Measurements from ENCODE around the gene CUL9.

The CUL9 gene

DNA sequence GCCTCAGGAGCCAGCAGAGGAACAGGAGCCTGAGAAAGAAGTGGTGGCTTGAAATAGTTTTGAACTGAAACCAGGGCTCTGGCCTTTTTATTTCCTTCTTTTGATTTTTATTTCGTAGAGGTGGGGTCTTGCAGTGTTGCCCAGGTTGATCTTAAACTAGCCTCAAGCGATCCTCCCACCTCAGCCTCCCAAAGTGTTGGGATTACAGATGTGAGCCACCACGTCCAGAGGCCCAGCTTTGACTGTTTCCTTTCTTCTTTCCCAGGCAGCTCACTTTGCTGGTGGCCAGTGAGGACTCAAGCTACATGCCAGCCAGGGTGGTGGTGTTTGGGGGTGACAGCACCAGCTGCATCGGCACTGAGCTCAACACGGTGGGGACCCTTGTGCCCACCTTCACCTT, 20.5 kb downstream of the CUL9 start:
- no peak for DNase-seq

DNA sequence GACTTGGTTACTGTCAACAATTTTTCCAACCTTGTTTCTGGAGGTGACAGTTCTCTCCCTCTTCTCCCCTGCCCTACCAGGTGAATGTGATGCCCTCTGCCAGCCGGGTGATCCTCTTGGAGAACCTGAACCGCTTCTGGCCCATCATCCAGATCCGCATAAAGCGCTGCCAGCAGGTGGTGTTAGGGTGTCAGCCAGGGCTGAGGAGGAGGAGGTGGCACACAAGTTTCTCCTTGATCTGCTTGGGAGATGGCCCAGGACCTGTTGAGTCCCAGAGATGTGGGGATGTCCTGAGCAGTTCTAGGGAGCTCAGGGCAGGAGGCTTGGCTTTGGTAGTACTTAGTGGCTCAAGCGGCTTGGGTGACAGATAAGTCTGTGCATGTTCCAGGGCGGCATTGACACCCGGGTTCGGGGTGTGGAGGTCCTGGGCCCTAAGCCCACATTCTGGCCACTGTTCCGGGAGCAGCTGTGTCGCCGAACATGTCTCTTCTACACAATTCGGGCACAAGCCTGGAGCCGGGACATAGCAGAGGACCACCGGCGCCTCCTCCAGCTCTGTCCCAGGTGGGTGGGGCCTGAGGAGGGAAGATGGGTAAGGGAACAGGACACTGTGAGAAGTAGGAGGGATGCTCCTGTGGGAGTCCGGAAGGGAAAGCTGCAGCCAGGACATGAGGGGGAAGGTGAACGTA, 21.2 kb downstream of the CUL9 start:
- no peak for DNase-seq

DNA sequence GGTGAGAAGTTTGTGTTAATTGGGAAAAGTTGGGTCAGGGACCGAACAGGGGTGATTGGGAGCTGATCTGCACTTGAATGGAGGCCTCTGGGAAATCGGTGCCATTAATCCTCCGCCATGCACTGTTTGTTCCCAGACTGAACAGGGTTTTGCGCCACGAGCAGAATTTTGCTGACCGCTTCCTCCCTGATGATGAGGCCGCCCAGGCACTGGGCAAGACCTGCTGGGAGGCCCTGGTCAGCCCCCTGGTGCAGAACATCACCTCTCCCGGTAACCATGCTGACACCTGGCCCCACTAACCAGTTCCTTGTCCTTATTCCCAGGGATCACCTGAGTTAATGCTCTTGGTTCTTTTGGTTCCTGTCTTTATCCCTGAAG, 21.7 kb downstream of the CUL9 start:
- no peak for DNase-seq

DNA sequence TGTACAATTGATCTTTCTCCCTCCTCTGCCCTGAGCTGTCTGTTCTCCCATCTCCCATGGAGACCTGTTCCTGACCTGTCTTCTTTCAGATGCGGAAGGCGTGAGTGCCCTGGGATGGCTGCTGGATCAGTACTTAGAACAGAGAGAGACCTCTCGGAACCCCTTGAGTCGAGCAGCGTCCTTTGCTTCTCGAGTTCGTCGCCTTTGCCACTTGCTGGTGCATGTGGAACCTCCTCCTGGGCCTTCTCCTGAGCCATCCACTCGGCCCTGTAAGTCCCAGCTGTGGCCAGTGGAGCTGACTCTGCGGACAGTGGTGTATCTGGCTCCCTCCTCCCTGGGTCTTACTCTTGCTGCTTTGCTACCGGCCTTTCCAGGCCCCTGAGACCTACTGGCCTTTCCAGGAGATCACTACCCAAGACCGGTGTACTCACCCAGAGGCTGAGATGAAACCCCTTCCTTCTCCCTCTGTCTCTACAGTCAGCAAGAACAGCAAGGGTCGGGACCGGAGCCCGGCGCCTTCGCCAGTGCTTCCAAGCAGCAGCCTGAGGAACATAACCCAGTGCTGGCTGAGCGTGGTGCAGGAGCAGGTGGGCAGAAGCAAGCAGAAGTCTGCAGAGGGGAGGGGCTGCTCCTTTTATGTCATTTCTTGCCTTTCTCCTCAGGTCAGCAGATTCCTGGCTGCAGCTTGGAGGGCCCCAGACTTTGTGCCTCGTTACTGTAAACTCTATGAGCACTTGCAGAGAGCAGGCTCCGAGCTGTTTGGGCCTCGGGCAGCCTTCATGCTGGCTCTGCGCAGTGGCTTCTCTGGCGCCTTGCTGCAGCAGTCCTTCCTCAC, 22.5 kb downstream of the CUL9 start:
- no peak for DNase-seq

DNA sequence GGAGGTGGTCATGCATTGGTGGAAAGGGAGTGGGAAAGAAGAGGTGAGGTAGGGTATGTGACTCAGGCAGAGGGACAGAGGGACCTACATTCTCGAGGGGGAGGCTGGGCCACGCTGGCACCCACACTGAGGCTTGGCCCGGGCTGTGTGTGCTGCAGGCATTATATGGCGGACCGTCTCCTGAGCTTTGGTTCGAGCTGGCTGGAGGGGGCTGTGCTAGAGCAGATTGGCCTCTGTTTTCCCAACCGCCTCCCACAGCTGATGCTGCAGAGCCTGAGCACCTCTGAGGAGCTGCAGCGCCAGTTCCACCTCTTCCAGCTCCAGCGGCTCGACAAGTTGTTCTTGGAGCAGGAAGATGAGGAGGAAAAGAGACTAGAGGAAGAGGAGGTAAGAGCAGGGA, 23.9 kb downstream of the CUL9 start:
- DNase-seq, result no peak

DNA sequence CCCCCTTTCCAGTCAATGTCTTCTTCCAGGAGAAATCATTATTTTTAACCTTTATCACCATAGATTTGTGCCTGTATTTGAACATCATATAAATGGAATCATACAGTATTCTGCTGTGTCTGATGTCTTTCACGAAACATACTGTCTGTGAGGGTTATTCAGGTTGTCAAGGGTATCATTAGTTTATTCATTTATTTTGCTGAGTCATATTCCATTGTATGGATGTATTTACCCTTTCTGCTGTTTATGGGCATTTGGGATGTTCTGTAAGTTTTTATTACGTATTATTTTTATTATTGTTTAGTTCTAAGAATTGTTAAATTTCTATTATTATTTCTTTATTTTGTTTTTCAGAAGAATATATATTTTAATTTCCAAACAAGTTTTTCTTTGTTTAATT, 25.3 kb downstream of the CUL9 start:
- no peak for DNase-seq

DNA sequence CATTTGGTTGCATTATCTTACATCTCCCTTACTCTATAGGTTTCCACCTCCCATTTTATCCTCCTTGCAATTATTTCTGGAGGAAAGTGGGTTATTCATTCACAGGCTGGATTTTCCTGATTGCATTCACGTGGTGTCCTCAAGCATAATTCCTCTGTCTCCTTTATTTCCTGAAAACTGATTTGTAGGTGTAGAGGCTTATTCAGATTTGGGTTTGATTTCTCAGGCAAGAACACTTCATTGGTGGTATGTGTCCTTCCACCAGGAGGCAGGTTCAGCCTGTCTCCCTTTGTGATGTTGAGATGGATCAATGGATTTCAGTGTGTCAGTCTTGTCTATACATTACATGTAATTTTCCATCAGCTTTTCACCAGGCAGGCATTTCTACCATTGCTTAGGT, 30.0 kb downstream of the CUL9 start:
- DNase-seq, result no peak

DNA sequence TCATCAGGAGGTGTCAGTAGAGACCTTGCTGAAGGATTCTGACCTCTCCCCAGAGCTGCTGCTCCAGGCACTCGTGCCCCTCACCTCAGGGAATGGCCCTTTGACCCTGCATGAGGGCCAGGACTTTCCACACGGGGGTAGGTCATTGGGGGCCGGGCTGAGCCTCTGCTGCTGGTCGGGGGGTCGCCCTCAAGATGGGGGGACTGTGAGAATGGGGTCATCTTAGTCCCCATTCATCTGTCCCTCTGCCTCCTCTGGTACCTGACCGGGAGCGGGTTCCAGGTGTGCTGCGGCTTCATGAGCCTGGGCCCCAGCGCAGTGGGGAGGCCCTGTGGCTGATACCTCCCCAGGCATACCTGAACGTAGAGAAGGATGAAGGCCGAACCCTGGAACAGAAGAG, 31.4 kb downstream of the CUL9 start:
- DNase-seq, result no peak

DNA sequence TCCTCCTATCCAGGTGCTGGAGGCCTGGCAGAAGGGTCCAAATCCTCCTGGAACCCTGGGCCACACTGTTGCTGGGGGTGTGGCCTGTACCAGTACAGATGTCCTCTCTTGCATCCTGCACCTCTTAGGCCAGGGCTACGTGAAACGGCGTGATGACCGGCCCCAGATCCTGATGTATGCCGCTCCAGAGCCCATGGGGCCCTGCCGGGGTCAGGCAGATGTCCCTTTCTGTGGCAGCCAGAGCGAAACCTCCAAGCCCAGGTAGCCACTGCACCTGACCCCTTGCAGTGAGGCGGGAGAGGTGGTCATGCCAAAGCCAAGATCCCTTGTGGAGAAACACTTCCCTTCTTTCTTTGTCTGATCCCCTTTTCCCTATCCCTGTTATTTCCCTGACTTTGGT, 33.1 kb downstream of the CUL9 start:
- DNase-seq, result no peak

DNA sequence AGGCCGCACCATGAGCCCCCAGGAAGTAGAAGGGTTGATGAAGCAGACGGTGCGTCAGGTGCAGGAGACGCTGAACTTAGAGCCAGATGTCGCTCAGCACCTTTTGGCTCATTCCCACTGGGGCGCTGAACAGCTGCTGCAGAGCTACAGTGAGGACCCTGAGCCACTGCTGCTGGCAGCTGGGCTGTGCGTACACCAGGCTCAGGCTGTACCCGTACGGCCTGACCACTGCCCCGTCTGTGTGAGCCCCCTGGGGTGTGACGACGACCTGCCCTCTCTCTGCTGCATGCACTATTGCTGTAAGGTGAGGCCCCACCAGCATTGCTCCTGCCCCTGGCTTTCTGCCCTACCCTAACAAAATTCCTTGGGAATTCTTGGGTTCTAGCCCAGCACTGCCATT, 34.2 kb downstream of the CUL9 start:
- DNase-seq, result no peak

DNA sequence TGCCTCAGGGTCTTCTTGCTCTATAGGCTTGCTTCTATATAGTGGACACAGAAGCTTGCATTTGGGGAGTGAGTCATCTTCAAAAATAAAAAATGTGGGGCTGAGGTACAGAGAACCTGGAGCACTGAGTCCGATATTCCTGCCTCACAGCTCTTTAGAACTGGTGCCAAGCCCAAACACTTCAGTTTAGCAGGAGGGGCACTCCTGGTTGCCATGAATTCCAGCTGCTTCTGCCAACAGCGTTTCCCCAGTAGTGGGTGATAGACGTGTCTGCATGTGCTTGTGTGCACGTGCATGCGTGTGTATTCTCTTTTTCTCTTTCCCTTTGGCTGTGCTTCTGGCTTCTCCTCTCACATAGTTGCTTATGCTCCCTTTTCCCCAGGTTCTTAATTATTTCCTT, 35.4 kb downstream of the CUL9 start:
- DNase-seq, result no peak

DNA sequence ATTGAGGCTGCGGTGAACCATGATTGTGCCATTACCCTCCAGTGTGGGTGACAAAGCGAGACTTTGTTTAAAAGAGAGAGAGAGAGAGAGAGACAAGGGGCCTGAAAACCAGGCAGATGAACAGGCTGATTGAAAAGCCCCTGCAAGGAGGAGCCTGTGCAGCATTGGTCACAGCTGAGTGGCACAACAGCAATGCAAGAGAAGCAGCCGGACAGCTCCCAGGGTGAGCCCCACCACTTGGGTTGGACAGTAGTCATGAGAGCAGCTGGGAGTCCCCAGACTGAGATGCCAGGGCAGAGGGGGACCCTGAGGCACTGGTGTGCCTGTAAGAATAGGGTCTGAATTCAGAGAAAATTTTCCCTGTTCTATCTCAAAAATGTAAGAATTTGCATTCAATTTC, 37.1 kb downstream of the CUL9 start:
- no peak for DNase-seq

DNA sequence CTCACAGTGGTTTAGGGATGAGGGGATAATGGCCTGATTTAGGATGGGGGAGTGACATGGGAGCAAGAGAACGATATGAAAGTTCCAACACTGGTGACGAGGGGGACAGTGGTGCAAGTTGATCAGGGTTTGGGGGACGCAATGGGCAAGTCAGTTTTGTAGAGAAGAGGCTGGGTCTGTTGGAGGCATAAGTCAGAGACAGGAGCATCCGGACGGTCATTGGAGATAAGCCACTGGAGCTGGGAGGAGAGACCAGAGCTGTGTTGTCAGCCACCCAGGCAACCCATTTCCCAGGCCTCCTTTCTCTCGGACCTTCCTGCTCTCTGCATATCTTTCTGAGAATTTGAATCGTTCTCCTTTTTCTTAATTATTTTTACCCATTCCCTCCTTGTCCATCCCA, 37.8 kb downstream of the CUL9 start:
- no peak for DNase-seq

DNA sequence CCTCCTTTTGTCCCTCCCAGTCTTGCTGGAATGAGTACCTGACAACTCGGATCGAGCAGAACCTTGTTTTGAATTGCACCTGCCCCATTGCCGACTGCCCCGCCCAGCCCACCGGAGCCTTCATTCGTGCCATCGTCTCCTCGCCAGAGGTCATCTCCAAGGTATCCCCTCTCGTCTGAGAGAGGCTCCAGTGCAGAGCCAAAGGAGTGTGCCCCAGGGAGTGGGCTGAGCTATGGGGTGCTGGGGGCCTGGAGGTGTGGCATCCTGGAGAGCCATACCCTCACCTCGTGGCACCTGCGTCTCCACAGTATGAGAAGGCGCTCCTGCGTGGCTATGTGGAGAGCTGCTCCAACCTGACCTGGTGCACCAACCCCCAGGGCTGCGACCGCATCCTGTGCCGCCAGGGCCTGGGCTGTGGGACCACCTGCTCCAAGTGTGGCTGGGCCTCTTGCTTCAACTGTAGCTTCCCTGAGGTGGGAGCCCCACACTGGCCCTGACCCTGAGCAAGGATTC, 38.5 kb downstream of the CUL9 start:
- DNase-seq, result no peak

DNA sequence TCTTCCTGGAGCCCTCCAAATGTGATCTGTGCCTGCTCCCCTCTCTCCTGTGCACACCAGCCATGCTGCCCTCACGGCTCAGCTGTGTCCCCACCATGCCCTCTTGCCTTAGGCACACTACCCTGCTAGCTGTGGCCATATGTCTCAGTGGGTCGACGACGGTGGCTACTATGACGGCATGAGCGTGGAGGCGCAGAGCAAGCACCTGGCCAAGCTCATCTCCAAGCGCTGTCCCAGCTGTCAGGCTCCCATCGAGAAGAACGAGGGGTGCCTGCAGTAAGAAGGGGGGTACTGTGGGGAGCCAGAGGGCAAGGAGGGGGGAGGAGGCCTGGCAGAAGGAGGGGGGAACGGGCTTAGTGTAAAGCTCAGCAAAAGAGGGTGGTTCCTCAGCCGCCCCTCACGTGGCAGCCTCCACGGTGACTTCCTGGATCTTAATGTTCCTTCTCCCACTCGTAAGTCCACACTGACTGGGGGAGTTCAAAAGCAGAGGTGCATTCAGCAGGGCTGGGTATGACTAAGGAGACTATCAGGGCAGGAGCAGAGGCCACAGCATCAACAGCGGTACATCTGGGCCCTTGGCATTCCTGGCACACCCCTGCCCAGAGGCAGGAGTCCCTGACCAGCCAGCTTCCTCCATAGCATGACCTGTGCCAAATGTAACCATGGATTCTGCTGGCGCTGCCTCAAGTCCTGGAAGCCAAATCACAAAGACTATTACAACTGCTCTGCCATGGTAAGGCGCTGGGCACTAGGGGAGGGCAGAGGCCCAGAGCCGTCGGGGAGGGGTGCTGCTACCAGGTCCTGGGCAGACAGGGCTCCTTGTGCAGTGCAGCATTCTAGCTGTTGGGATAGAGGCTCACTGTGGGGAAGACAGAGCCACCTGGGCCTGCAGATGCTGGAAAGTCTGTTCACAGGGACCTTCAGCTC, 39.3 kb downstream of the CUL9 start:
- DNase-seq, result peak; percentile 19

DNA sequence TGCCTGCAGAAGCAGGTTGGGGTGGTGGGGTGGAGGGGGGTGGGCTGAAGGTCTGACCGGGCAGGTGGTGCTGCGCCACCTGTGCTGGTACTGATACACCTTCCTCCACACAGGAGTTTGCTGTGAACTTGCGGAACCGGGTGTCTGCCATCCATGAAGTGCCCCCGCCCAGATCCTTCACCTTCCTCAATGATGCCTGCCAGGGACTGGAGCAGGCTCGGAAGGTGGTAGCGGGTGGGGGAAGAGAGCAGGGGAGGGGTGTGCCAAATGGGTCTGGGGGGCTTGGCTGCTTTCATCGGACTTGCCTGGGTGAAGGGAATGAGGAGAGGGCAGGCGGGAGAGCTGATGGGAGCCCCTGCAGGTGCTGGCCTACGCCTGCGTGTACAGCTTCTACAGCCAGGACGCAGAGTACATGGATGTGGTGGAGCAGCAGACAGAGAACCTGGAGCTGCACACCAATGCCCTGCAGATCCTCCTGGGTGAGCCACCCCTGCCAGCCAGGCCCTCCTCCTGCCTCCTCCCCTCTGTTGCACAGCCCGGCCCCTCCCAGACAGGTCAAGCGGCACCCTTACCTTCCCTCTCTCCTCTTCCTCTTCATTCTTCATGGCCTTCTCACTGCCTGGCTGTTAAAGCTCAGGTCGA, 40.5 kb downstream of the CUL9 start:
- no peak for DNase-seq

DNA sequence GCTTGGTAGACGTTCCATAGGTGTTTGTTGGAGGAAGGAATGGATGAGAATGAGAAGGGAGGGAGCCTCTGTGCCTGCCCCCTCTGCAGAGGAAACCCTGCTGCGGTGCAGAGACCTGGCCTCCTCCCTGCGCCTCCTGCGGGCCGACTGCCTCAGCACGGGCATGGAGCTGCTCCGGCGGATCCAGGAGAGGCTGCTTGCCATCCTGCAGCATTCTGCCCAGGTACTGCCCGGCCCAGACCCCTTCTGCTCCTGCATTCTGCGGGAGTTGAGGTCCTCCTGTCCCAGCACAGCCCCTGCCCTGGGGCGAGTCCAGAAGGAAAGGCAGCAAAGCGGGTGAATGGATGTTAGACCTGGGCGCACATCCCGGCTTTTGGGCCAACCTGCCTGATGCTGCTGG, 41.2 kb downstream of the CUL9 start:
- no peak for DNase-seq

DNA sequence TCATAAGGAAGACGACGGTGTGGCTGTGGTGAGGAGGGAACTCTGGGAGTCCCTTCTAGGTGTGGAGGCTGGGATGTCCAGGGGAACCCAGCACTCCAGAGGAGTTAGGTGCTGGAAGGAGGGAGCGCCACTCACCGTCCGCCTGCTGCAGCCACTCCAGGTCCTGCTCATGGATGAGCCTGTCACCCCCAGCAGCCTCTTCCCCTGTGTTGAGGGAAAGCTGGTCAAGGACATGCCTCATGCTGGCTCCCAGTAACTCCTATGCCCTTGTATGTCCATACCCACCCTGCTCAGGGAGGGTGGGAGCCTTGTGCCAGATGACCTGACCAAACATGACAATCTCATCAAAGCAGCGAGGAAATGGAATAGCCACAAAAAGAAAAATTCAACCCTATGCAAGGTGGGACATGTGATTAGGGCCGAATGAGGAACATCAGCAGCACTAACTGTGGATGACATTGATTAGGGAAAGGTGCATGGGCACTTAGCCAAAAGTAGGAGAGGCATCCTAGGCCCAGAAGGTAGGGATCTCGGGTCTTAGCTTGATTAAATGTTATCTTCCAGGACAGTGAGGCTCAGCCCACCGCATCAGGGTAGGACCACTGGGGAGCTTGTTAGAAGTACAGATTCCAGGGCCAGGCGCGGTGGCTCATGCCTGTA, 44.3 kb downstream of the CUL9 start:
- DNase-seq, result no peak

DNA sequence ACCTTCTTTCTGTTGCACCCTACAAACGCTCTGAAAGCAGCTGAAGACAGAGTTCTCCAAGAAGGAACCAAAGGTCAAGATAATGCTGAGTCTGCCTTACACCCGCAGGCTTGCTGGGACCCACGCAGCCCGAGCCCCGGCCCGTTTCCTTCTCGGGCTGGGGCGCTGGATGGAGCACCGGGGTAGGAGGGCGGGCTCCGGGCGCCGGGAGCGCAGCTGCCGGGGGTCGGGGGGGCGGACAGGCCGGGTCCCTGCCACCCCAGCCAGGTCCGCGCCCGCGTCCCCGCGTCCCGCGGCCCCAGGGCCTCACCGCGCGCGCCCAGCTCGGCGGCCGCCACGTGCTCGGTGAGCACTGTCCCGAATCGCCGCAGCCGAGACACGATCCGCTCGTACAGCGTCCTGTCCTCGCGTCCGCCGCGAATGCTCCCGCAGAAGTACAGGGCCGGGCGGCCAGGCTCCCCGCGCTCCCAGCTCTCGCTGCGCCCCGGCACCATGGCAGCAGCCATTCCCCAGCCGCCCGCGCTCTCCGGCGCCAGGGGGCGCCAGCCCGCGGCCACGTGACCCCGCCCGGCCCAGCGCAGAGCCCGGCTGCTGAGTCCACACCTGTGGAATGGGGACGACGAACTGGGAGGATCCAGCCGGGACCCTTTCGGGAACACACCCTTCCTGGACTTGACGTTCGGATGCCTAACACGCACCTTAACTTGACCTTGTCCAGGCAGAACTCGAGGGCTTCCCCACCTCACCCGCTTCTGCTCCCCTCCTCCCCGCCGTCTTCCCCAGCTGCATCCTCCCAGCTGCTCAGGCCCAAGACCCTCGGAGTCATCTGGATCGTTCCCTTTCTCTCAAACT, 47.2 kb downstream of the CUL9 start, which contains the start of gene DNPH1:
DNPH1 (minus strand) TSS at position 531 of the 852 bp plus-strand sequence; CDS start at position 506, 25 bp downstream.
- DNase-seq, result peak; percentile 62

DNA sequence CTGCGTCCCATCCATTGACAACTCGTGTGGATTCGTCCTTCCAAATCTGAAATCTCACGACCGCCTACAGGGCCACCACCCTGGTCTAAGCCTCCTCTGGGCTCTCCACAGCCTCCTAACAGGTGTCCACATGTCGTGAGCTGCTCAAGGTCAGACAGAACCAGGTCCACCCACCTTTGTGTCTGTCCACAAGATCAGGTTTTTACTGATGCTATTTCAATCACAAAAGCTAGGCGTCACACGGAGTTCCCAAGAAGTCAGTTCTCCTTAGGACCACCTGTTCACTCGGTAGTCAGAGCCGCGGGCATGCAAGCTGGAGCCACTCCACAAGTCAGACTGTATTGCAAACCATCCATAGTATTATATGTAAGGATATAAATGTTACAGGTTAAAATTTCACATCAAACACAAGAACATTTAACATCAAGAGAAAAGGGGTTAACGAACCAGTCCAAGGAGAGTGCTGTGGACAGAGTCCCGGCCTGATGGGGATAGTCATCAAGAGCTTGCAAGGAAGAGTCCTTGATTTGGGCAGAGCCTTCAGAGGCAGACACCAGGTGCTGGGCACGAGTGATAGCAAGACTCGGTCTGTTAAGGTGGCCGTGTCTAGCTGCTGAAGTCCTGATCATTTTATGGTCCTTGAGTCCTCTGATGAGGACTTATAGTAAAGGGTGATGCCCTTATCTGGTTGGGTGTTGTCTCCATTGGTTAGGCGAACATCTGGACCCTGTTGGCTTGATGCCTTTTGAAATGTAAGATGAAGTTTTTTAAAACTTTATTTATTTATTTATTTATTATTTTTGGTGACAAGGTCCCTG, 48.0 kb downstream of the CUL9 start:
- DNase-seq, result no peak

Measured in midbrain (tissue), 1 donor.